H1 (cell line): ENCODE data around the gene DAPK2. TPM values are rescaled to one million over a fixed set of nuclear protein-coding genes. Genes with fewer than 3 reads are reported as not detected.

ENCODE experiments used
- CHD7 ChIP-seq: fragments of 300-600 bp; sonication (generic); IDR thresholded peaks from 2 replicates; pipeline ENCODE4 v1.7.1; 2012; ENCODE audit warnings: low read length, moderate library complexity, mild to moderate bottlenecking, inconsistent platforms; ENCODE audit not compliant: insufficient replicate concordance
- JUN ChIP-seq: IDR thresholded peaks from 2 replicates; pipeline ENCODE4 v1.6.1; 2011; ENCODE audit warnings: low read depth, mild to moderate bottlenecking, improper control_type of control experiment, low read length
- NANOG ChIP-seq: IDR thresholded peaks from 2 replicates; pipeline ENCODE4 v1.6.1; 2011; ENCODE audit warnings: low read length, low read depth, mild to moderate bottlenecking, inconsistent platforms; ENCODE audit not compliant: insufficient read depth, poor library complexity, severe bottlenecking
- NRF1 ChIP-seq: IDR thresholded peaks from 2 replicates; pipeline ENCODE4 v1.6.1; 2011; ENCODE audit warnings: mild to moderate bottlenecking, low read depth, low read length, improper control_type of control experiment
- RNF2 ChIP-seq: fragments of 200-900, 300-1000 bp; sonication (generic); IDR thresholded peaks from 2 replicates; pipeline ENCODE4 v1.7.1; 2016; ENCODE audit warnings: borderline replicate concordance, low read depth, mild to moderate bottlenecking, antibody characterized with exemption, low read length; ENCODE audit not compliant: poor library complexity, severe bottlenecking; ENCODE audit errors: missing control alignments
- TEAD4 ChIP-seq: IDR thresholded peaks from 2 replicates; pipeline ENCODE4 v1.6.1; 2012; ENCODE audit warnings: low read depth, low read length, inconsistent platforms, mixed read lengths
- polyA plus RNA-seq, 7 experiments: library from polyadenylated mRNA; depleted of rRNA in 3 of 7; stranded (reverse) in 5 of 7; unstranded in 2 of 7; fragments of >200 nt in 5 of 7; fragments of 200-250 nt in 2 of 7; gene quantifications; 1 replicate in 5 of 7; 2 replicates in 1 of 7; 4 replicates in 1 of 7; pipeline versions ENCODE4 v1.2.1 to v1.2.3, GENCODE V29; 2011 to 2013; ENCODE audit warnings: missing spikeins in 2 of 7, mixed read lengths in 2 of 7
- total RNA-seq: library from RNA; stranded (reverse); fragmentation: NEBNext Ultra II Directional; extraction: Animal tissue kit (Norgen Biotek cat#: 25700); gene quantifications from 2 replicates; pipeline ENCODE4 v1.2.1, GENCODE V29; 2021

DAPK2 gene
- total and polyA plus RNA-seq, 2 of the 8 experiments (the other 6 are each of a cell fraction or from before 2014, with no cell fraction given), result 1.8 to 2.9 TPM

- TF ChIP-seq NANOG (no peak), NRF1 (no peak), TEAD4 (no peak), RNF2 (no peak), JUN (no peak), CHD7 (no peak)
These were observed 36.5 kb upstream of the DAPK2 start (continued) for GRCh38 chr15:64082757-64083156.
